Left forelimb (tissue), 1 donor: Measurements from ENCODE around the gene ADIPOR2.
"Not testable (repeated sequence)": the region's sequence is repeated elsewhere in the genome, so short reads cannot be mapped to it uniquely, and the experiment has no call there.

ENCODE experiments used
- DNase-seq: peaks from one replicate; pipeline ENCODE4 v3.0.0-alpha.2; 2018; ENCODE audit warnings: low spot score

The ADIPOR2 gene

GRCh38 chr12:1705774-1706631 is 15.1 kb downstream of the ADIPOR2 start:
- no peak for DNase-seq

- DNase-seq = no peak
Measured at GRCh38 chr12:1706632-1706980, 15.7 kb downstream of the ADIPOR2 start.

- DNase-seq = no peak
Measured at GRCh38 chr12:1707051-1707450, 16.2 kb downstream of the ADIPOR2 start.

GRCh38 chr12:1709968-1710367 is 19.1 kb downstream of the ADIPOR2 start:
- DNase-seq = not testable (repeated sequence)

- DNase-seq = not testable (repeated sequence)
Measured at GRCh38 chr12:1710870-1711269, 20.0 kb downstream of the ADIPOR2 start.

- not testable (repeated sequence) for DNase-seq
Measured at GRCh38 chr12:1711536-1712211, 20.8 kb downstream of the ADIPOR2 start.

- not testable (repeated sequence) for DNase-seq
Measured at GRCh38 chr12:1712305-1712704, 21.4 kb downstream of the ADIPOR2 start.

GRCh38 chr12:1712852-1713251 is 22.0 kb downstream of the ADIPOR2 start:
- DNase-seq = not testable (repeated sequence)

GRCh38 chr12:1713783-1714348 is 23.0 kb downstream of the ADIPOR2 start:
- not testable (repeated sequence) for DNase-seq

- DNase-seq = not testable (repeated sequence)
Measured at GRCh38 chr12:1715459-1715858, 24.6 kb downstream of the ADIPOR2 start.

GRCh38 chr12:1716215-1716862 is 25.5 kb downstream of the ADIPOR2 start:
- DNase-seq = no peak

- DNase-seq = no peak
Measured at GRCh38 chr12:1716911-1717310, 26.0 kb downstream of the ADIPOR2 start.

- no peak for DNase-seq
Measured at GRCh38 chr12:1719139-1719538, 28.3 kb downstream of the ADIPOR2 start.

- no peak for DNase-seq
Measured at GRCh38 chr12:1720494-1720893, 29.6 kb downstream of the ADIPOR2 start.

GRCh38 chr12:1723721-1724120 is 32.9 kb downstream of the ADIPOR2 start:
- no peak for DNase-seq

GRCh38 chr12:1724250-1724649 is 33.4 kb downstream of the ADIPOR2 start:
- no peak for DNase-seq

GRCh38 chr12:1726753-1727152 is 35.9 kb downstream of the ADIPOR2 start:
- no peak for DNase-seq

- no peak for DNase-seq
Measured at GRCh38 chr12:1728824-1729223, 38.0 kb downstream of the ADIPOR2 start.

GRCh38 chr12:1731019-1731687 is 40.3 kb downstream of the ADIPOR2 start:
- DNase-seq = no peak

- DNase-seq = not testable (repeated sequence)
Measured at GRCh38 chr12:1731688-1732078, 40.8 kb downstream of the ADIPOR2 start.

- no peak for DNase-seq
Measured at GRCh38 chr12:1732914-1733313, 42.0 kb downstream of the ADIPOR2 start.

- not testable (repeated sequence) for DNase-seq
Measured at GRCh38 chr12:1733712-1734111, 42.8 kb downstream of the ADIPOR2 start.
